ENCODE results near the gene GPR25.

DNA sequence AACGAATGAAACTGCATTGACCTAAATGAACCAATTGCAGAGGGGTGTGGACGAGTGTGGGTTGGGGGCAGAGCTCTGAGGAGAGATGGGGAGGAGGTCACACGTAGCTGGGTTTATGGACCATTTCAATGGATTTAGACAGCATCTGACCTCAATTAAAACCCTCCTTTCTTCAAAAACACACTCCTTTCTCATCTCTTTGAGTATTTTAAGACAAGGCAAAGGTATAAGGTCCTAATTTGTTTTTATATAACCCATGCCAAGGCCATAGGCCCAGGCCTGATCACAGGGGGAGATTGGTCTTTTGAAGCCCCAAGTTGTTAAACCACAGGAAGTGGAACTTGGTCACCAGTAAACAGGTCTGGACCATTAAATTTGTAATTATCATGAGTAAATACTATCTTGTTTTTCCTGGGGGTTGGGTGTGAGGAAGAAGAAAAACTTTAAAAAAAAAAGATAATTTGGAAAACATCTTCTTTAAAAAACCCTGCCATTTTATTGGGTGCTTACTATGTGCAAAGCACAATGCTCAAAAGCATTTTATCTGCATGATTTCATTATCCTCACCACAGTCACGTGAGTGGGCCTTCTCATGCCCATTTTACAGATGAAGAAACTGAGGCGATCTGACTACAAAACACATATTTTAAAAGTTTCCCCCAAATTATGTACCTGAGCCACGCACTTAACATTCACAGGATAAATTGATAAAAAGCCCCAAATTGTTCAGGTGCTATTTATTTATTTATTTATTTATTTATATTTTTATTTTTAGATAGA lies 13.0 kb downstream of the GPR25 start:
- TF ChIP-seq, protein P1, sequence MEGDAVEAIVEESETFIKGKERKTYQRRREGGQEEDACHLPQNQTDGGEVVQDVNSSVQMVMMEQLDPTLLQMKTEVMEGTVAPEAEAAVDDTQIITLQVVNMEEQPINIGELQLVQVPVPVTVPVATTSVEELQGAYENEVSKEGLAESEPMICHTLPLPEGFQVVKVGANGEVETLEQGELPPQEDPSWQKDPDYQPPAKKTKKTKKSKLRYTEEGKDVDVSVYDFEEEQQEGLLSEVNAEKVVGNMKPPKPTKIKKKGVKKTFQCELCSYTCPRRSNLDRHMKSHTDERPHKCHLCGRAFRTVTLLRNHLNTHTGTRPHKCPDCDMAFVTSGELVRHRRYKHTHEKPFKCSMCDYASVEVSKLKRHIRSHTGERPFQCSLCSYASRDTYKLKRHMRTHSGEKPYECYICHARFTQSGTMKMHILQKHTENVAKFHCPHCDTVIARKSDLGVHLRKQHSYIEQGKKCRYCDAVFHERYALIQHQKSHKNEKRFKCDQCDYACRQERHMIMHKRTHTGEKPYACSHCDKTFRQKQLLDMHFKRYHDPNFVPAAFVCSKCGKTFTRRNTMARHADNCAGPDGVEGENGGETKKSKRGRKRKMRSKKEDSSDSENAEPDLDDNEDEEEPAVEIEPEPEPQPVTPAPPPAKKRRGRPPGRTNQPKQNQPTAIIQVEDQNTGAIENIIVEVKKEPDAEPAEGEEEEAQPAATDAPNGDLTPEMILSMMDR (optimal IDR thresholded peaks at IDR 0.05 in 1 of 3, IDR thresholded peaks at IDR 0.05 in 1 of 3, conservative IDR thresholded peaks at IDR 0.05 in 1 of 3; ENCODE audit: extremely low read depth in 1 of 3, insufficient read depth in 2 of 3, low read length in 3 of 3): no peak
- TF ChIP-seq EZH2 (IDR thresholded peaks at IDR 0.05; ENCODE audit: low read length): no peak

All from keratinocyte (primary cell).